ENCODE measurements around the gene BCL2L13. TPM values are rescaled to one million over a fixed set of nuclear protein-coding genes. Genes with fewer than 3 reads are reported as not detected.
A peak's percentile ranks its signal among the peaks of the same experiment; 100 is the strongest.

BCL2L13 gene
- total RNA-seq, 1 donor from 2014 or later, result 35.3 TPM

GRCh38 chr22:17627961-17628405 lies 10.6 kb upstream of the BCL2L13 start:
- DNase-seq (ENCODE audit: low read depth), result no peak
- no peak for TF ChIP-seq CTCF (conservative IDR thresholded peaks at IDR 0.05; ENCODE audit: low read depth, low read length)
- H3K4me3 ChIP-seq (ENCODE audit: low read depth, low read length), result peak overlapping the region; percentile 99

- no peak for TF ChIP-seq CTCF (conservative IDR thresholded peaks at IDR 0.05; ENCODE audit: low read depth, low read length)
- peak within 1 kb of the TSS; percentile 99 for H3K4me3 ChIP-seq (ENCODE audit: low read depth, low read length)
- DNase-seq (ENCODE audit: low read depth), result peak; percentile 81
Observed at GRCh38 chr22:17628406-17629172, 10.0 kb upstream of the BCL2L13 start, which contains the start of gene ATP6V1E1. TSS of gene ATP6V1E1 (minus strand) at chr22:17628749. CDS start at chr22:17628635, 114 bp downstream.

- no peak for TF ChIP-seq CTCF (conservative IDR thresholded peaks at IDR 0.05; ENCODE audit: low read depth, low read length)
- DNase-seq (ENCODE audit: low read depth), result no peak
- H3K4me3 ChIP-seq (ENCODE audit: low read depth, low read length), result peak overlapping the region; percentile 99
Observed at GRCh38 chr22:17629173-17629489, 9.4 kb upstream of the BCL2L13 start.

GRCh38 chr22:17629641-17630040 lies 8.9 kb upstream of the BCL2L13 start:
- no peak for DNase-seq (ENCODE audit: low read depth)
- TF ChIP-seq CTCF (conservative IDR thresholded peaks at IDR 0.05; ENCODE audit: low read depth, low read length), result no peak
- H3K4me3 ChIP-seq (ENCODE audit: low read depth, low read length), result peak overlapping the region; percentile 99

GRCh38 chr22:17631076-17631565 lies 7.4 kb upstream of the BCL2L13 start:
- no peak for TF ChIP-seq CTCF (conservative IDR thresholded peaks at IDR 0.05; ENCODE audit: low read depth, low read length)
- H3K4me3 ChIP-seq (ENCODE audit: low read depth, low read length), result no peak overlapping the region
- no peak for DNase-seq (ENCODE audit: low read depth)

- DNase-seq (ENCODE audit: low read depth), result peak; percentile 92
- H3K4me3 ChIP-seq (ENCODE audit: low read depth, low read length), result no peak overlapping the region
- TF ChIP-seq CTCF (conservative IDR thresholded peaks at IDR 0.05; ENCODE audit: low read depth, low read length), result no peak
Observed at GRCh38 chr22:17633217-17633997, 5.2 kb upstream of the BCL2L13 start.

All from epithelial cell of proximal tubule (primary cell).